GM21529 (cell line): Measurements from ENCODE around the gene DLX4.

Experiments used
- ATAC-seq: cut with Tn5 transposase; IDR thresholded peaks from one replicate; pipeline ENCODE4 v1.9.1; 2021; ENCODE audit not compliant: unreplicated experiment

Gene DLX4, protein sequence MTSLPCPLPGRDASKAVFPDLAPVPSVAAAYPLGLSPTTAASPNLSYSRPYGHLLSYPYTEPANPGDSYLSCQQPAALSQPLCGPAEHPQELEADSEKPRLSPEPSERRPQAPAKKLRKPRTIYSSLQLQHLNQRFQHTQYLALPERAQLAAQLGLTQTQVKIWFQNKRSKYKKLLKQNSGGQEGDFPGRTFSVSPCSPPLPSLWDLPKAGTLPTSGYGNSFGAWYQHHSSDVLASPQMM

DNA sequence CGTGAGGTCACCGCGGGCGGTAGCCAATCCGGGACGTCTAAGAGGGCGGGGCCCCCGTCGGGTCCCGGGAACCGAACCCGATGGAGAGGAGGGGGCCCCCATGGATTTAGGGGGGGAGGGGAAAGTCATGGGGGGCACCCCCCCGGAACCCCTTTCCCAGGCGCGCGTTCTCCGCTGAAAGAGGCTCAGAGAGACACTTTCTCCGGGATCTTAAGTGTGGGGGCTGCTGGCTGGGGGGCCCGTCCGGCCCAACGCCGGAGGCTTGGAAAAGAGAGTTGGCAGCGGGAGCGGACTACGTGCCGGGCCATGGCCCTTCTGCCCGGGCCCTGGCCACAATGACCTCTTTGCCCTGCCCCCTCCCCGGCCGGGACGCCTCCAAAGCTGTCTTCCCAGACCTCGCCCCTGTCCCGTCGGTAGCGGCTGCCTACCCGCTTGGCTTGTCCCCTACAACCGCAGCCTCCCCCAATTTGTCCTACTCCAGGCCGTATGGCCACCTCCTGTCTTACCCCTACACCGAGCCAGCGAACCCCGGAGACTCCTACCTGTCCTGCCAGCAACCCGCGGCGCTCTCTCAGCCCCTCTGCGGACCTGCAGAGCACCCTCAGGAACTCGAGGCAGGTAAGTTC, at the start of gene DLX4:
TSS of gene DLX4 (plus strand) at position 57 of the 626 bp plus-strand sequence. CDS start at position 336, 279 bp downstream.
- no peak for ATAC-seq

DNA sequence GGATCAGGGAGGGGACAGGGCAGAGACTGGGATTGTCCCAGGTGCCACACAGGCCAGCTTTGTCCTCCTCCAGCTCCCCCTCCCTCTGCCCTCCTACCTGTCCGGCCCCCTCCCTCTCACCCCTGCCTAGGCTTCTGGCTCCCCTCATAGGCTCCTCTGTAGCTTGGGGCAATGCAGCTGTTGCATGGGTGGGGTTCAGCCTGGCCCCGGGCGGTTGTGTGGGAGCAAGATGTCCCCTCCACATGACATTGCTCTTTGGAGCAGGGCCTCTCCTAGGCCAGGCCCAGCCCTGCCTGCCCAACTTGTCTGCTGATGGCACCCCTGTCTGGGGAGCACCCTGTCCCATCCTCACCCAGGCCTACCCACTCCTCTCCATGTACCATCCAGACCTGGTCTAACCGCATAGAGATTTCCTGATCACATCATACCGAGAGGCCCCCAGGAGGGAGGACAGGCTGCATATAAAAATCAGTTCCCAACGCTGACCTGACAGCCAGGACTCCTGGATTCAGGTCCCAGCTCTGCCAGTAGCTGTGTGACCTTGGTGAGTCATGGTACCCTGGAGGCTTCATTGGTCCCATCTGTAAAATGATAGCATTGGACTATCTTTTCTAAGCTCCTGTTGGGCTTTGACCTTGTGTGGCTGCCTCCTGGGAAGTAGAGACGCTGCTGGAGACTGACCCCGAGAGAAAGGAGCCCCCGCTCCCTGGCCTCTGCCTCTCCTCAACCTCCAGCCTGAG, 48.8 kb upstream of the DLX4 start:
- no peak for ATAC-seq

DNA sequence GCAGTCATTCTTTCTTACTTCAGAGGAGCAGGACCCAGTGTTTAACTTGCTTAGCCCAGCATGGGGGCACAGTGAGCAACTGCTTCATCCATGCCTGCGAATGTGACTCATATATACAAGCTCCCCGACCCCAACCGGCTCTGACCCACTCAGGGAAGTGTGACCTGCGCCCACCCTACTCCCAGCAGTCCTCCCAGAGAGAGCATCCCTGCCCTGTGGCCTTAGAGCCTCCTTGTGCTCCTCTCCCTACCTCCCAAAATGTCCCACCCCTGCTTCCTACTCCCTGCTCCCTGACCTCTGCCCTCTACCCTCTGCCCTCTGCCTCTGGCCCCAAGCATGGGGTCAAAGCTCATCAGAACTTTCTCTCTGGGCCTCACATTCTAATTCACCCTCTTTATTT, 46.9 kb upstream of the DLX4 start:
- no peak for ATAC-seq

DNA sequence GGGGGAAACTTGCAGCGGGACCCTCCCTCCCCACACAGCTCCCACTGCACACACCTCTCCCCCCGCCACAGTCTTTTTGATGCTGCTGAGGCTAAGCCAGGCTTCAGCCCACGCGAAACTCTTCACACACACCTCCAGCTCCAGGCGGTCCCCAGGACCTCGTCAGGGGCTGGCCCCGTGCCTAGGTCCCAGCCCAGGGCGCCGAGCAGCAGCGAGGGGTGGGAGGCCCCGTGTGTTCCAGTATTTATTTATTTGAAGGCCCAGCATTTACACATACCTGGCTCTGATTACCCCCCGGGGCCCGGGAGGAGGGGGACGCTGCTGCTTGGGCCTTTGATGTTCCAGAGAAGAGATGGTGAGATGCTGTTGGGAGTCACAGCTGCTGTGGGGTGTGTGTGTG, 44.9 kb upstream of the DLX4 start:
- no peak for ATAC-seq

DNA sequence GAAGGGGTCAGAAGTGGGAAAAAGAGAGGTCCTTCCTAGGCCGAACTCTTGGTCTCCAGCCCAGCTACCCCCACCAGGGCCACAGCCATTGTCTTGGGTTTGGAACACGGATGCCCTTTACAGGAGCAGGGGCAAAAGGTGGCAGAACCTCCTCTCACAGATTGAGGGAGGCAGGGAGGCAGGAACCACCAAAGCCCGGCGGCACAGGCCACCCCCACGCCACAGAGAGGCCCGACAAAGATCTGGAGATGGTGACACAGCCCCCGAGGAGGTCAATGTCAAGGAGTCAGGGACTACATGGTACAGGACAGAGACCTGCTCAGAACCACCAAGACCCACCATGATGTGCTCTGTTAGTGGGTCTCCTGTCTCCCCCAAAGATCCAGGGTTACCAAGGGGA, 44.4 kb upstream of the DLX4 start:
- ATAC-seq = no peak

DNA sequence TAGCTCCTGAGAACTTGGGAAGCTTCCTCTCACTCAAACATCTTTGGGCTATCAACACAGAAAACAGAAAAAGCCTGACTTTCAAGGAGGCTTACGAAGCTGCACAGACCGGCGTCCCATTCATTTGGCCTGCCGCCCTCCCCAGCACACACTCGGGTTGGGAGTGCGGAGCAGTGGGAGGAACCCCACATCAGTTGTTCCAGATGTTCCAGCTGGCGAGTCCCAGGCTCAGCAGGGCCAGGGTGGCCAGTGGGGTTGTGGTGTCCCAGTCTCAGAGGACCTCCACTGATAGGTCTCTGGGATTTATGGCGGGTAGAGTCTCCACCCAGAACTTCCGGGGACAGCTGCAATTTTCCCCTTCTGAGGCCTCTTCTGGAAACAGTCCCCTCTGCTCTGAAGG, 43.1 kb upstream of the DLX4 start:
- no peak for ATAC-seq

DNA sequence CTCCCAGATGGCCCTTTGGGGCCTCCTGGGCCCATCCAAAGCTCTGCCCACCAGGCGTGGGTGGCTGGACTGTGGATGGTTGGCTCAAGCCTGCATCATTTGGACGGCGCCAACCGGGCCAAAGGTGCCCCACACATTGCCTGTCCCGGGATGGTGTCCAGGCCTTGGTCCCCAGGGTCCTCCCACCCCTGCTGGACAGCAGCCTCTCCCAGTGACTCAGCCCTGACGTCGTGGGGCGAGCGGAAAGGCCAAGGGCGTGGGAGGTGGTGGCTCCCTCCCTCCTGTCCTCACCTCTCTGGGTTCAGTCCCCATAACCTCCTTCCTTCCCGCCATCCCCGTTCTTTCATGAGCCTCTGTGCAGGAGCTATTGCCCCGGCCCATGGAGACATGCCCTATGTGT, 42.1 kb upstream of the DLX4 start:
- ATAC-seq = no peak

DNA sequence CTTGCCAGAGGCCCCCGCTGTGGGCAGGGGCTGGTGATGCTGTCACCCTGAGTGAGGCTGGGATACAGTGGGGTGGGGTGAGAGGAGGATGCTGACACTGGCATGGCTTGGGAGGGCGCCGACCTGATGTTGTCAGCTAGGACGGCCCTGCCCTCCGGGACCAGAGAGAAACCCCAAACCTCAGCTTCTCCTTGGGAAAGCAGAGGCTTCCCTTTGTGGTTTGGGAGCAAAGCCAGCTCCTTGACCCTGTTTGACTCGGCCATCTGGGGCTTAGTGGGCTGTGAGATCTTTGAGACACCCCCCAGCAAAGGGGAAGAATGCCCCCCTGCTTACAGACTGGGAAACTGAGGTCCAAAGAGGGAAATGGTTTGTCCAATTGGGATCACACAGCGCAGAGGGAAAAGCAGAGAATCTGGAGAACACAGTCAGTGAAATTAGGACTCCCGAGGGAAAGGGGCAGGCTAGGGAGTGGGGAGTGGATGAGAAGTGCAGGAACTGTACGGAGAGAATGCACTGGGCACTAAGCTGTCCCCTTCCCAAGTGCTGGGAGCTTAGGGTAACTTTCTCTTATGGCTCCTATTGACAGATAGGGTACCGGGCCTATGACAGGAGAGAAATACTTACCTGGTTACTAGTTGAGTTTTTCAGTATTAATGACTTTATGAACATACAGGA, 40.7 kb upstream of the DLX4 start:
- ATAC-seq = no peak

DNA sequence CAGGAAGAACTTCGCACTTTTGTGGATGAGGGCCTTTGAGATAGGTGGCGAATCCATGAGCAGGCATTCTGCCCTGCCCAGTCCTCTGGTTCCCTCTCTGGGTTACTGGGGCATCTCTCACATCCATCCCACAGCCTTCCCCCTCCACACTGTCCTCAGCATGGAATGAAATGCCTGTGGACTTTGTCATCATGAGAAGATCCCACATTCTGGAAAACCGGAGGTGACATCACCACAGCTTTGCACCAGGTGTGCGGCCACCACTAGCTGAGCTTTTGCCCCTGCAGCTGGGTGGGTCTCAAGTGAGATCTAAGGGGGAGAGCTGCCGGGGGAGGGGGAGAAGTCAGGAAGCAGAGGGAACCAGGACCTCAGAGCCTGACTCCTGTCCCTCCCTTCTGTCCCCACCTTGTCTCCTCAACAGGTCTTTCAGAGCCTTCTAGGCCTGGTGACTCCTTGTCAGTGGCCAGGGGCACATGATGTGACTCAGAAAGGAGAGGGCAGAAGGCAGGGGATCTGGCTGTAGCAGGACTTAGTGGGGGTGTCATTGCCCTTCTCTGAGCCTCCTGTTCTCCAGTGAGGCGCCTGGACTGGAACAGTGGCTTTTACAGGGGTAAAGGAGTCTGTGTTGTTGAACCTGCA, 40.0 kb upstream of the DLX4 start:
- no peak for ATAC-seq

DNA sequence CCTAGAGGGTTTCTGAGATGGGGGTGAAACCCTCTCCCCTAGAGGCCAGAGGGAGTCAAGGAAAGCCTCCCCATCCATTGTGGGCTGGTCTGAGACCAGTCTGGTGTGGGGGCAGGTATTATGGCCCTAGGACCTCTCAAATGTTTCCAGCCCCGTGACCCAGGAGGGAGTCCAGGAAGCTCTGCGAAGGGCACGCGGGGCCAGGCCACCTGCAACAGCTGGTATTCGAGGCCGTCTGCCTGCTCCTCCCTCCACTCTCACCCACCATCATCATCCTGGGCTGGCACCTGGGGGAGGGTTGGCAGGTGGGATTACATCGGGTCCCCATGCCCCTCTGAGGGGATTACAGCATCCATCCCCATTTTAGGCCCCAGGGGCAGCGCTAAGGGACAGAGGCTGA, 38.1 kb upstream of the DLX4 start:
- ATAC-seq = no peak

DNA sequence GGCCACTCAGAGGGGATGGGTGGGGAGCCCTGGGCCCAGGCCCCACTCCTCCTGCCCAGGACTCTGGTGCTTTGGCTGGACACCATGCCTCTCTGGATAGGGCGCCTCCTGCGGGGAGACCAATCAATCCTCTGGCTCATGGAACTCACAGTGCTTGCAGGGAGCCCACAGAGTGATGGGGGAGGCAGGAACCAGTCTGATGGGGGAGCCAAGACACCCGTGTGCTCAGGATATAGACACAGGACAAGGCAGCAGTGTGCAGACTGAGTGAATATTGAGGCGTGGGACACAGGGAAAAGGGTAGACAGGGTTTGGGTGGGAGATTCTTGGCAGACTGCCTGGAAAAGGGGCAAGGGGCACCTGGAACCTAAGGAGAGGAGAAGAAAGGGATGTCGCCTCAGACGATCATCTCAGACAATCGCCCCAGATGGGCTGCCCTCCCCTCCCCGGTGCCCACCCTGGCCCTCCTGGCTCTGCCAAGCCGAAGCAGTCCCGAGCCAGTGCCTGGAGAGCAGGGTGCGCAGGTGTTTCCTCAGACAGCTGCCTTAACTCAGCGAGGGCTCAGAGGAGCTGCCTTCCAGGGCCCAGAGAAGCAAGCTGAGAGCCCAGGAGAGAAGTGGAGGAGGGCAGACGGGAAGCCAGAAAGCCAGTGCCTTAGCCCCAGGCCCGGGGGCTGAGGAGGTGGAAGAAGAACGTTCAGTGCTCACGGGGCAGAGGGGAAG, 37.4 kb upstream of the DLX4 start:
- ATAC-seq = no peak

DNA sequence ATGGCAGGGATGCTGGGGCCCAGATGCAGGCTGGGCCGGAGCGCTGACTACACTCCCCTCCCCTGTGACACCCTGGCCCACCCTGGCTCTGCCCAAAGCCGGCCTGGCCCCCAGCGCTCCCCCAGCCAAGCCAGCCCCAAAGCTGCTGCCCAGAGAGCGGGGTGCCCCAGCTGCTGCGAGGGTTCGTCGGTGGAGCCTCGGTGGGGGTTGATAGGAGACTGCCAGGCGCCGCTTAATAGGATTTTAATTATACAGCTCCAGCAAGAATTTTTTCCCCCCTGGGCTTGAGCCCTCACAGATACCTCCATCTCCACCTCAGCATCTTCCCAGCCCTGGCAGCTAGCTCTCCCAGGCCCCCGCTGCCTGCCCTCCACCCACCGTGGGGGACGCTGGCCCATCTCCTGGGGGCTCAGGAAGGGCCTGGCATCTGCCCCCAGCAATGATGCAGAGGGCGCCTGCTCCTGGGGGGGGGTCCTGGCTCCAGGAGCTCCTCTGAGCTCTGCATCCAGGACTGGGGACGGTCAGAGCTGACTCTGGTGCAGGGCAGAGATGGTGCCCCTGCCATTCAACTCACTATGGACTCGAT, 36.8 kb upstream of the DLX4 start:
- ATAC-seq = no peak

DNA sequence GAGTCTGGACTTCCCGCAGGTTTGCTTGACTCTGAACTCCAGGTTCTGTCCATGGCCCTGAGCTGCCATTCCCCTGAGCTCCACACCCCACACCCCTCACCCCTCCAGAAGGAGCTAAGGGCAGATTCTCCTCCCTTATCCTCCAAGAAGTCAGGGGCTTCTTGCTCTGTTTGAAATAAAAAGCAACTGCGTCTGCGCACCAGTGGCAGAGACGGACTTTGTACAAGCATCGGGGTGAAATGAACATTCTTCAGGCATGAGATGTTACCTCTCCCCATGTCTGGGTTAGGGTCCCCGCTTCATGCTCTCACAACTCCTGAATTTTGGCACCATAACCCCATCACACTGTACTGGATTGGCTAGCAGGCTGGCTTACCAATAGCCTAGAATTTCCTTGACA, 36.1 kb upstream of the DLX4 start:
- no peak for ATAC-seq

DNA sequence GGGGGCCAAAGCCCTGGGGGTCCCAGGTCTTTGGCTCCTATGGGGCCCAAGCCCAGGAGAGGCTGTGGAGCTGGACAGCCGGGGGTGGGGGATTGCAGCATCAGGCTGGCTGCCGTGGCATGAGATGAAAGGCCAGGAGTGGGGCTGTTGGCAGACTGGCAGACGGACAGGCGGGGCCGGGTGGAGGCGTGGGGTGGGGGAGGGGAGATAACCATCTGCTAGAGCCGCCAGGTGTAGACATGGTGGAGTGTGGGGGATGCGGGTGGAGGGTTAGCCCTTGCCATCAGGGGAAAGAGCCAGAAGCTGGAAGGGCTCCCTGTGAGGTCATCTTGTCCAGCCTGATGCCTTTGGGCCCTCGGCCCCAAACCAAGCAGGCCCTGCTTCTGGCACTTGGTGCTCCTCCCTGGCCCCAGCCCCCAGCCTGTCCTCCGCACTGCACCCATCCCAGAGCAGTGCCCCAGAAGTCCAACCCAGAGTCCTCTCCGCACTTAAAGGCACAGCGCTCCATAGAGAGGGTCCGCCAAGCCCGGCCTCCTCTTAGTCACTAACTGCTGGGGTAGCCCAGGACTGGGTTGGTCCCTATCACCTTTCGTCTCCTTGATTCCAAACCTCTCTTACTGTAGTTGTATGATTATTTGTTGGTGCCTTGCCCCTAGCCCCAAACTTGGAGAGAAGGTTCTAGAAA, 33.3 kb upstream of the DLX4 start:
- no peak for ATAC-seq

DNA sequence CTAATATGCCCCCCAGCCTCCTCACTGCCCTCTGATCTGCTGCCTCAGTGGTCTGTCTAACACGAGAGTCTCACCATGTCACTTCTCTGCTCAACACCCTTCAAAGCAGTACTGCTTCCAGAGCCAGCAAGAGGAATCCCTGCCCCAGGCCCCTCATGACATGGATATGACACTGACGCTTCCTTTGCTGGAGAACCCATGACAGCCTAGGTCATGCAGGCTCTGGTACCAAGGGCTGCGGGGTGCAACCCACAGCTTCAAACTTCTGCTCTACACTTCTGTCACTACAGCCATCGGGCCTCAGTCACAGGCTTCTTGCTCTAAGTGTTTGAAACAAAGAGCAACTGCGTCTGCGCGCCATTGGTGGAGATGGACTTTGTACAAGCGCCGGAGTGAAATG, 32.6 kb upstream of the DLX4 start:
- ATAC-seq = no peak

DNA sequence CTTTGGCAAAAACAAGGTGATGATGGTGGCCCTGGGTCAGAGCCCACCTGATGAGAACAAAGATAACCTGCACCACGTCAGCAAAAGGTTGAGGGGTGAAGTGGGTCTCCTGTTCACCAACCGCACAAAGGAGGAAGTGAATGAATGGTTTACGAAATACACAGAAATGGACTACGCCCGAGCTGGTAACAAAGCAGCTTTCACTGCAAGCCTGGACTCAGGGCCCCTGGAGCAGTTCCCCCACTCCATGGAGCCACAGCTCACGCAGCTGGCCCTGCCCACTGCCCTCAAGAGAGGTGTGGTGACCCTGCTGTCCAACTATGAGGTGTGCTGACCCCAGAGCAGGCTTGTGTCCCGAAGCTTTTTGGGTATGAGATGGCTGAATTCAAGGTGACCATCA, 29.7 kb upstream of the DLX4 start:
- ATAC-seq = no peak

DNA sequence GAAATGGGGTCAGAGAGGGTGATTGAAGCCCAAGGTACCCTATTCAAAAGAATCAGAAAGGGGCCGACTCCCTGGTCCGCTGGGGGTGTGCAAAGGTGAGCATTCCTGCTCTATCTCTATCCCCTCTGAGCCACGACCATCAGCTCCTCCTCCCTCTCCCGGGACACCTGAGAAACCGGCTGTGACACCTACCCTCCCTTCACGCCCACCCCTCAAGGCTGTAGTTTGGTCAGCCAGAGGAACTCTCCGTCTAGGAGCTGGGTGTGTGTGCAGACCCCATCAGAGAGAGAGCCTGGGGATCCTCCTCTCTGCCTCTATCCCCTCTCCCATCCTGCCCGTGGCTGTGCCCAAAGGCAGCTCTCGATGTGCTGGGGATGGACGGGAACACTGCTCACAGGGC, 27.6 kb upstream of the DLX4 start:
- no peak for ATAC-seq

DNA sequence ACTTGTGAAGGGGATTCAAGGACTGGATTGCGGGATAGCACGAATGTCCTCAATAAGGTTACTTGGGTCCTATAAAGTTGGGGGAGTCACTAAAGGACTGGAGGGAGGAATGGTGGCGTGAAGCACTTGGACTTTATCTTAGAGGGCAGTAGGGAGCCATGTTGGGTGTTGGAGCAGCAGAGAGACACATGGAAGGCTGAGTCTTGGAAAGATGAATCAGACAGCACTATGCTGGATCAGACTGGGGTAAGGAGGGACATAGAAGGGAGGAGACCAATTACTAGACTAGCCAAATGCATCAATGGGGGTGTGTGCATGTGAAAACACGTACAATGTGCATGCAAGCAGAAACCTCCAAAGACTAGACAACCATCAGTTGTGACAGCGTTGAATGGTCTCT, 26.0 kb upstream of the DLX4 start:
- ATAC-seq = no peak

DNA sequence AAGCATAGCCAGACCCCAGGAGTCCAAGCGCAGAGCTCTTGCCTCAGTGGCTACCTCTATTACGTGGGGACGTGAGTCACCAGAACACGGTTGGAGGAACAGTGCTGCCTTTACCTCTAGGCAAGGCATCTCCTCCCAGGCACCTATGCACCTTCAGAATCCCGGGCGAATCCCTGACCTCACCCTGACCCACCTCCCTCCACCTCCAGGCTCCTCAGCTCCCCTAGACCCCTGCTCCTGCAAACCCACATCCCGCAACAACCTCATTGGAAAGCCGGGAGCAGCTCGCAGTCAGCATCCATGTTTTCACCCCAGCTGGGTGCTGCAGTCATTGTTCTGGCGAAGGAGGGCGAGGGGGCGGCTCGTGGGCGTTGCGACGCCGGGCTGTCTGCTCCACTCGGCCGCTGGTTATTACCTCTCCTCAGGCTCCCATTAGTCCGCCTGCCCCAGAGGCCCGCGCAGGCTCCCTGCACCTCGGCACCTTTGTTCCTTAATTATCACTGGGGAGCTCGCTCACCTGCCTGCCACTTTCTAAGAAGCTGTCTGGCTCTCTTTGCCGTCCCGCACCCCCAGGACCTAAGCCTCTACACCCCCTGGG, 24.6 kb upstream of the DLX4 start:
- ATAC-seq = no peak
